Measurements from ENCODE around the gene MZF1. TPM values are rescaled to one million over a fixed set of nuclear protein-coding genes. Genes with fewer than 3 reads are reported as not detected.
A peak's percentile ranks its signal among the peaks of the same experiment; 100 is the strongest.
"Not testable (repeated sequence)": the region's sequence is repeated elsewhere in the genome, so short reads cannot be mapped to it uniquely, and the experiment has no call there.

The MZF1 gene
- total RNA-seq: 5.4 and 7.5 TPM in 2 replicates

DNA sequence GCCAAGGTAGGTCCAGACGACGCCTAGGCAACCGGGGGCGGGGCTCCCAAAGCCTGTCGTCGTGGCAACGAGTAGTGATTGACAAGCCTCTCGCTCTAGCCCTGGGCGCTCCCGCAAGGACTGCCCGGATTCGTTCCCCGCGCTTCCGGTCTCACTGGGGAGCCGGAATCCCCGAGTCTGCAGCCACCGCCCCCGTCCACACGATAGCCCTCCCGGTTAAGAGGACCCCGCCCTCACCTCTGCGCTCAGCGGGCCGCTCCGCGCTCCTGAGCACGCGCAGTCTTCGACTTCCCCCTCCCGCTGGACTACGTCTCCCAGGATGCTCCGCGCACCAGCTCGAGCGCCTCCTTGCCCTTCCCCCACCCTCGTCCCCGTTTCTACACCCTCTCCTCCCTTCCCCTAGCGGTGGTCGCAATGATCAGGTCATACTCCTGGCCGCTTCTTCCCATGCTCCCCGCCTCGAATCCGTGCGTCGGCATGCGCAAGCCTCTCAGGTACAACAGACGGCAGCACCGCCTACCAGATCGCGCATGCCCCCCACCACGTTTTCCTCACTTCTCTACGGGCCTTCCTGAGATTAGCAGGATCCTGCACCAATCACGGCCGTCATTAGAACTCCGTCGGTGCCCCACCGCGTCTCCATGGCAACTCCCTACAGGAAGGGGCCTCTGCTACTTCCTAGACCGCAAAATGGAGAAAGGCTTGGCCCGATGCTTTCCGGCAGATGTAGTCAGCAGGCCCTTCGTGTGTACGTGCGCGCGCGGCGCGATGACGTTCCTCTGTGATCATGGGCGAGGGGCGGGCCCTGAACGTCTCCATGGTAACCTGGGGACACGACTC is at the start of gene MZF1:
TSS of gene MZF1 (minus strand) at position 518 of the 840 bp plus-strand sequence. CDS start 1,946 bp downstream, outside the sequence.
- DNase-seq (ENCODE audit: low read depth in 2 of 2): peak; percentile 100

DNA sequence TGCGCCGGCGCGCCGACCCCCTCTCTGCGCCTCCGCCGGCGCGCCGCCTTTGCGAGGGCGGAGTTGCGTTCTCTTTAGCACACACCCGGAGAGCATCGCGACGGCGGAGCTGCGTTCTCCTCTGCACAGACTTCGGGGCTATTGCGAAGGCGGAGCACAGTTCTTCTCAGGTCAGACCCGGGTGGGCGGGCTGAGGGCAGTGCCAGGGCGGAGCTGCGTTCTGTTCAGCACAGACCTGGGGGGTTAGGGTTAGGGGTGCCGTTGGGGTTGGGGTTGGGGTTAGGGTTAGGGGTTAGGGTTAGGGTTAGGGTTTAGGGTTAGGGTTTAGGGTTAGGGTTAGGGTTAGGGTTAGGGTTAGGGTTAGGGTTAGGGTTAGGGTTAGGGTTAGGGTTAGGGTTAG is 34.1 kb upstream of the MZF1 start:
- DNase-seq (ENCODE audit: low read depth in 2 of 2): not testable (repeated sequence)

DNA sequence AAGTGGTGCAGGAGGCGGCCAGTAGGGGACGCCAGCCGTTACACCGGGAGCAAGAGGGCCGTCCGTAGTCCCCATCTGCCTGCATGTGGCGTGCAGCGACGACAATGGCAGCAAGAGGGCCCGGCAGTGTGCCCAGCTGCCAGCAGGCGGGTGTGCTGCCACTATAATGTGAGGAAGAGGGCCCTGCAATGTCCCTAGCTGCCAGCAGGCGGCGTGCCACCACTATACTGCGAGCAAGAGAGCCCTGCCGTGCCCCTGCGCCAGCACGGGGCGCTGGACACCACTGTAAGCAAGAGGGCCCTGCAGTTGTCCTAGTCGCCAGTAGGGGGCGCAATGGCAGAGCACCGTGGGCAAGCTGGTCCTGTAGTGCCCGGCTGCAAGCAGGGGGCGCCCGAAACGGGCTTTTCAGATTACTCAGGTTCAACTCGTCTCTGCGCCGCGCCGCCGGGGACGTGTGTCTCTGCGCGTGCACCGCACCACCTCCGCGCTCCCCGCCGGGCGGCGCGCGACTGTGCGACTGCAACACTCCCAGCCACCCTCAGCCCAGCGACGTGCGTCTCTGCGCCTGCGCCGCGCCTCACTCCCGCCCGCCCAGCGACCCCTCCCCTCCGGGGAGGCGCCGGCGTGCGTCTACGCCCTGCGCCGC is 33.2 kb upstream of the MZF1 start:
- DNase-seq (ENCODE audit: low read depth in 2 of 2): not testable (repeated sequence)

DNA sequence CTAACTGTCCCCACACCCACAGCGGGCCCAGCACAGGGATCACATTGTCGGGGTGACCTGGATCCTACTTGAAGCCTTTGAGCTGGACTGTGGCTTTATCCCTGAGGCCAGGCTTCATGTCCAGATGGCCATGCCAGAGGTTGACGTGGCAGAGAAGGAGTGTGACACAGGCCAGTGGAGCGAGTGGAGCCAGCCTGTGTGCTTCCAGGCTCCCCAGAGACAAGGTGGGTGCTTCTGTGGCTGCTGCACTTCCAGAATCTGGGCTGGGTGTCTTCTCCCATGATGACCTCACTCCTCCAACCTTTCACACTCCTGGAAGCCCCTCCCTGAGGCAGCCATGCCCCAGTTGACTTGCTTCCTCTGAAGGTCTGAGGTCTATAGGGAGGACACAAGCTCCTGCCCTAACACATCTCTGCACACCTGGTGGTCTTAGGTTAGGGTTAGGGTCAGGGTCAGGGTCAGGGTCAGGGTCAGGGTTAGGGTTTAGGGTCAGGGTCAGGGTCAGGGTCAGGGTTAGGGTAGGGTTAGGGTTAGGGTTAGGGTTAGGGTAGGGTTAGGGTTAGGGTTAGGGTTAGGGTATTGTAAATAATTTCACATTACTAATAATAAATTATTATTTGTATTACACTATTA is 13.1 kb upstream of the MZF1 start:
- DNase-seq (ENCODE audit: low read depth in 2 of 2): no peak

DNA sequence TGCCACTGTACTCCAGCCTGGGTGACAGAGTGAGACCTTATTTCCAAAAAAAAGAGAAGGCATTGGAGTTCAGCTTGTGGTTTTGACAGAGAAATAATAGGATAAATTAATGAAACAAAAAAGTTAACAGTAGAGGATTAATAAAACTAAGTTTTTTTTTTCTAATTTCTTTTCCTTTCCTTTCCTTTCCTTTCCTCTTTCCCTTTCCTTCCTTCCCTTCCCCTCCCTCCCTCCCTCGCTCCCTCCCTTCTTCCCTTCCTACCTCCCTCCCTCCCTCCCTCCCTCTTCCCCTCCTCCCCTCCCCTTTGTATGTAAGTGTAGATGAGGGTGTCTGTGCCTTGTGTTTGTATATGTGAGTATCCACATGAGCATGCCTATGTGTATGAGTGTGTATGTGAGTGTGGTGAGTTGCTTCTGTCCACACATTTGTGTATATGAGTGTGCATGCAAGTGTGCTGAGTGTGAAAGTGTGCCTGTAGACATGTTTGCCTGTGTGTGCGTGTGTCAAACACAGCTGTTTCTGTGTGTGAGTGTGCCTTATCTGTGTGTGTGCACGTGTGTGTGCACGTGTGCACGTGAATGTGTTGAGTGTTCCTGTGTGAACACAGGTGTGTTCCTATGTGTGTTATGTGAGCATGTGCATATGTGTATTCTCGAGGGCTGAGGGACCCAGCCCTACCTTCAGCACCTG is 12.5 kb upstream of the MZF1 start:
- DNase-seq (ENCODE audit: low read depth in 2 of 2): no peak

DNA sequence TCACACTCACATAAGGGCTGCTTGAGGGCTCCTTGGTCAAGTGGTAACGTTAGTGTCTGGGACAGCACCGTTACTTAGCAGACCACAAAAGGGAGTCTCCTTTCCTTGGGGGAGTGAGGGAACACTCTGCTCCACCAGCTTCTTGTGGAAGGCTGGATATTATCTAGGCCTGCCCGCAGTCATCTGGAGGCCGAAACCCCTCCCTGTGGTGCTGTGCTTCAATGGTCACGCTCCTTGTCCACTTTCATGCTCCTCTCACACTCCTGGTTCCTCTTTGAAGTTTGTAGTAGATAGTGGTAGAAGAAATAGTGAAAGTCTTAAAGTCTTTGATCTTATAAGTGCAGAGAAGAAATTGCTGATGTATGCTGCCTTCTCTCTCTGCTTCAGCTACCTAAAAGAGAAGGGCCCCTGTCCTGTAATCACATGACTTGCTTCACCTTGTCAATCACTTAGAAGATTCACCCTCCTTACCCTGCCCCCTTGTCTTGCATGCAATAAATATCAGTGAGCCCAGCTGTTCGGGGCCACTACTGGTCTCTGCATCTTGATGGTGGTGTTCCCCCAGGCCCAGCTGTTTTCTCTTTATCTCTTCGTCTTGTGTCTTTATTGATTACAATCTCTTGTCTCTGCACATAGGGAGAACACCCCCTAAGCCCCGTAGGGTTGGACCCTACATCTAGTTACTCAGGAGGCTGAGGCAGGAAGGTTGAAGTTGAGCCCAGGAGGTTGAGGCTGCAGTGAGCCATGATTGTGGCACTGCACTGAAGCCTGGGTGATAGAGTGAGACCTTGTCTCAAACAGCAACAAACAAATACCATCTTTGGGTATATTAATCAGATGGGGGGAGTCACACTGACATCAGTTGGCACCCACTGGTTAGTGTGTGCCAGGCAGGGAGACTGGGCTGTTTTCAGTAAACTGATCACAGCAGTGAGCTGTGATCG is 11.6 kb upstream of the MZF1 start:
- DNase-seq (ENCODE audit: low read depth in 2 of 2): no peak

DNA sequence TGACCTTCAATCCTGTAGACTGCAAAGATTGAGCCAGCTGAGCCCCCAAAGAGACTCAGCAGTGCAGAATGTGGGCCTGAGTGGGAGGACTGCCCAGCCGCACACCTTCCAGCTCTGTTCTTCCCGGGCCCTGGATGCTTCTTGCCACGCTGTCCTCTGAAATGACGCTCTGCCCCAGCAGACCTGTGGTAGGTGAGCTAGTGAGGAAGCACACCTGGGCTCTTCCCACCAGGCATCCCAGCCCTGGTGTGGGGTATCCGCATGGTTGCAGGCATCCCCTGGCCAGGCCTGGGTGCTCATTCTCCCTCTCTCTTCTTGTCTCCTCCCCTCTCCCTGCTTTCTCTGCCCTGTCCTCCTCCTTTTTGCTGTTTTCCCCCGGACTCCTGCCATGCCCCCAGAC is 9.8 kb upstream of the MZF1 start:
- DNase-seq (ENCODE audit: low read depth in 2 of 2): no peak

DNA sequence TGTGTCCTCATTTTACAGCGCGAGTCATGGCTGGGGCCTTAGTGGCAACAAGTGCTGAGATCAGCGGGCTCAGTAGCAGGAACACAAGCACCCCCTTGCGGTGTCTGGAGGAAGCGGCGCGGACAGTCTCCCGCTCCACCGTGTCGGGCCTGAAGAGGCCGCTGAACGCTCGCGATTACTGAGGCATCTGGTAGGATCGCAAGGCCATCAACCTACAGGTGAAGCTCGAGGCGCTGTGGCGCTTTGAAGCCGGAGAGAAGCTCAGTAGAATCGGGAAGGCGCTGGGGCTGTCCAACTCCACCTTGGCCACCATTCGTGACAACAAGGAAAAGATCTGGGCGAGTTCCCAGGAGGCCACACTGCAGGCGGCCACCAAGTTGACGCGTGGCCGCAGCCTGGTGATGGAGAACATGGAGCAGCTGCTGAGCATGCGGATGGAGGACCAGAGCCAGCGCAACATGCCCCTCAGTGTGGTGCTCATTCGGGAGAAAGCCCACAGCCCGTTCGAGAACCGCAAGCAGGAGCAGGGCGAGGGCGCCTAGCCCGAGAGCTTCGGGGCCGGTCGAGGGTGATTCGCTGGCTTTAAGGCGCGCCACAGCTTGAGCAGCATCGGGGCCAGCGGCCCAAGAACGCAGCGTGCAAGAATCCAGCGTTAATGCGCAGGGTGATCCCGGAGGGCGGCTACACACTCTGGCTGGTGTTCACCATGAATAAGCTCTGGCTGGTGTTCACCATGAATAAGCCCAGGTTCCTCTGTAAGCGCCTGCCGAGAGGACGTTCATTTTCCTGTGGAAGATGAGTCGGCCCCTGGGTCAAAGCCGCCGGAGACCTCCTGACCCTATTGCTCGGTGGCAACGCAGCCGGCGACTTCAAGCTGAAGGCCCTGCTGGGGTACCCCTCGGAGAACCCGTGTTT is 8.3 kb upstream of the MZF1 start:
- peak; percentile 92 to 93 for DNase-seq (ENCODE audit: low read depth in 2 of 2)

DNA sequence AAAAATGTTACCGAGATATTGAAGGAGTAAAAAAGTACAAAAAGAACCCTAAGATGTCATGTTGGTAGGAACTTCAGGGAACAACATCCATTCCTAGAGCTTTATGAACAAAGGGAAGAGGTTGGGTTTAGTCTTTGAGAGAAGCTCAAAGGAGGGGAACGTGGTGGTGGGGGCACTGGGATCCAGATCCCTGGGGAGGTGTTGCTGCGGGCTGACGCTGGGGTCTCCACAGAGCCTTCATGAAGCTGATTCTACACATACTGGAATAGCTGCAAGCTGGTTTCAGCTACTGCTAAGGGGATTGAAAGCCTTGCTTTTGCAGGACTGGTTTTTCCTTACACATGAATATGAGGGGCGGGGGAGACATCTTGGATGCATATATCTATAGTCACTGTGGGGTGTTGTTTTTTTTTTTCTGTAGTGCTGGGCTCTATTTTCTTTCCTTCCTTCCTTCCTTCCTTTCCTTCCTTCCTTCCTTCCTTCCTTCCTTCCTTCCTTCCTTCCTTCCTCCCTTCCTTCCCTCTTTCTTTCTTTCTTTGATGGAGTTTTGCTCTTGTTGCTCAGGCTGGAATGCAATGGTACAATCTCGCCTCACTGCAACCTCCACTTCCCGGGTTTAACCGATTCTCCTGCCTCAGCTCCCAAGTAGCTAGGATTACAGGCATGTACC is 6.5 kb upstream of the MZF1 start:
- DNase-seq (ENCODE audit: low read depth in 2 of 2): no peak

DNA sequence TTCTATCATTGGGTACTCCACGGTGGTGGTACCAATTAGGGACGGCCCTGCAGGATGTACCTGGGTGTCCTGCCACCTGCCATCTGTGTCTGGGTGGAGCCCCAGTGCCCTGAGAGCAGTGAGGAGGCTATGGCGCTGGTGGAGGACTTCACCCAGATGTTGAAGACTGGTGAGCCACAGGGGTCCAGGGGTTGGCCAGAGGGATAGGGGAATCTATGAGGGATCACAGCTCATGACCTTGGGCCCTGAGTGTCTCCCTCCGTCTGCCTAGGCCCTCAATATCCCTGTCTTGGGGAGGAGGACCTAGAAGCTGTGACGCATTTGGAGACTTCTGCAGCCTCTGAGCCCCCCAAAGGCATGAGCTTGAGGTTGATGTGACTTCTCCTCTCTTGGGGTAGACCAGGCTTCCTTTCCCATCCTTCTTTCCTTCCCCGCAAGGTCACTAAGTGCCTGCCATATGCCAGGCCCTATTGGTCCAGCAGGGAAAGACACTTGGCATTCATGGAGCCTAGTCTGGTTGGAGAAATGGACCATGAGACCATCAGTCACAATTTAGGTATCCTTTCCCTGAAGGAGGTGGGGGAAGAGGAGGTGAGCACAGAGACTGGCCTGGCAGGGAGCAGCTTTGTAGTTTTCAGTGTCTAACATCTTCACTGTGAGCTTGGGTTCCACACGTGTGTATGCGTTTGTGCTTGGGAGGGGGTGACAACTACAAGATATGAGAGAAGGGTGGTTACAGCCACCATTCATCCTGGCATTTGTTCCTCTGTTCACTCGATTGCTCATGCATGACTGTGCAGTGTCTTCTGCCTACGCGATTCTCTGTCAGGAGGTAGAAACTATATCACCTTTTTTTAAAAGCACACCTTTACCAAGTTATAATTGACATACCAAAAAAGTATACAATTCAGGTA is 5.1 kb upstream of the MZF1 start:
- DNase-seq (ENCODE audit: low read depth in 2 of 2): no peak

DNA sequence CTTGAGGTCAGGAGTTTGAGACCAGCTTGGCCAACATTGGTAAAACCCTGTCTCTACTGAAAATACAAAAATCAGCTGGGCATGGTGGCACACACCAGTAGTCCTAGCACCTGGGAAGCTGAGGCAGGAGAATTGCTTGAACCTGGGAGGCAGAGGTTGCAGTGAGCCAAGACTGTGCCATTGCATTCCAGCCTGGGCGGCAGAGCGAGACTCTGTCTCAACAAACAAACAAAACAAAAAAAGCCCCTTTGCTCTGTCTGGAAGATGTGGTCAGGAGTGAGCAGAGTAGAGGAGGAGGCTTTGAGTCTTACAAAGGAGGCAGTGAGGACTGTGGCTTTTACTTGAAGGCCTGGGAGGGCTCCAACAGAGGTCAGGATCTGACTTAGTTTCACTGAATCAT is 4.4 kb upstream of the MZF1 start:
- not testable (repeated sequence) for DNase-seq (ENCODE audit: low read depth in 2 of 2)

DNA sequence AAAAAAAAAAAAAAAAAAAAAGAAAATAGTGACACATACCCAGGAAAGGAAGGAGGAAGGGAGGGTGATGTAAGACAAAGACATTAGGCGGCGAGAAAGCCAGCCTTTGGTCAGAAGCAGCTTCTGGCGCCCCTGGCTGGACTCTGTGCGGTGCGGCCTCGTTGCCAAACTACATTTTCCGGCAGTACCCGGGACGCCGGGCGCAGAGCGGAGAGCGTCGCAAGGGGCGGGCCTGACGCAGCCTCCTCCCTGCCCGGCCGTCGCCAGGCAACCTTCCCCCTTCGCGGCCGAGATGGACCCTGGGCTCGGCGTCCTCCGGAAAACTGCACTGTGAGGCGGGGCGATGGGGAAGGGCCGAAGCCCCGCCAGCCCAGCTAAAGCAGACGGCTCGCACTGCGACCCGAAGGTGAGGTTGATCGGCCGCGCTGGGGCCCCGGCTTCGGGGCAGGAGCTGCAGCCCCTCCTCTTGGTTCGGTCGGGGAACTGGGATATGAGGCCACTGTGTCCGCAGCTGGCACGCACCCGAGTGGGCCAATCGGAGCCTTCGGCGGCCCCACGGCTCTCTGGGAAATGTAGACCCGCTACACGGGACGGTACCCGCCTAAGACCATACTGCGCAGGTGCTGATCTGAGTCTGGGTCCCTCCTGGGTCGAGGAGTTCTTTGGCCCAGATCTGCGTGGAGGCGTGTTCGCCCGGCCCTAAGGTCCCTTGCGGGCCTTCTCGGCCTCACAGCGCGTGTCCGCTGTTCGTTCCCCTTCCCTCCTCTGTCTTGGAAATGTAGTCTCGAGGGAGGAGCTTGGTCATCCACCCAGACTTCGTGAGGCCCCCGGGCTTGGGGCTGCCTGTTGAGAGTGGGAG is 2.3 kb upstream of the MZF1 start:
- peak; percentile 94 for DNase-seq (ENCODE audit: low read depth in 2 of 2)

DNA sequence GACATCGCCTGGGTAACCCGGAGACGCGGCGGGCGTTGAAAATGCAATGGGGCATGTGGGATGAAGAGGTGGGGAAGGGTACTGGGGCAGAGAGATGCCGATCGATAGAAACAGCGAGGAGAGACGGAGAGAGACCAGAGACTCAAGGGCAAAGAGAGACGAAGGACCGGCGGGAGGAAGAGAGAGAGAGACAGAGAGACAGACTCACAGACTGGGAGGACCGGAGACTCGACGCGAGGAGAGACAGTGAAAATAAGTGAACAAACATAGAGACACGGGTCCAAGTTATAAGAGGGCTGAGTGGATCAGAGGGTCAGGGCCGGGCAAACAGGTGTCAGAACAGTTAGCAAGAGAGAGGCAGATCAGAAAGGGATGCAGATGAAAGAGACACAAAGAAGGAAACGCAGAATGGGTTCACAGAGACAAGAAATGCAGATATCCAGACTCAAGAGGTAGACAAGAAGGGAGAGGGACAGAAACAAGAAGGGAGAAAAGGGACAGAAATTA is 576 bp upstream of the MZF1 start:
- no peak for DNase-seq (ENCODE audit: low read depth in 2 of 2)

DNA sequence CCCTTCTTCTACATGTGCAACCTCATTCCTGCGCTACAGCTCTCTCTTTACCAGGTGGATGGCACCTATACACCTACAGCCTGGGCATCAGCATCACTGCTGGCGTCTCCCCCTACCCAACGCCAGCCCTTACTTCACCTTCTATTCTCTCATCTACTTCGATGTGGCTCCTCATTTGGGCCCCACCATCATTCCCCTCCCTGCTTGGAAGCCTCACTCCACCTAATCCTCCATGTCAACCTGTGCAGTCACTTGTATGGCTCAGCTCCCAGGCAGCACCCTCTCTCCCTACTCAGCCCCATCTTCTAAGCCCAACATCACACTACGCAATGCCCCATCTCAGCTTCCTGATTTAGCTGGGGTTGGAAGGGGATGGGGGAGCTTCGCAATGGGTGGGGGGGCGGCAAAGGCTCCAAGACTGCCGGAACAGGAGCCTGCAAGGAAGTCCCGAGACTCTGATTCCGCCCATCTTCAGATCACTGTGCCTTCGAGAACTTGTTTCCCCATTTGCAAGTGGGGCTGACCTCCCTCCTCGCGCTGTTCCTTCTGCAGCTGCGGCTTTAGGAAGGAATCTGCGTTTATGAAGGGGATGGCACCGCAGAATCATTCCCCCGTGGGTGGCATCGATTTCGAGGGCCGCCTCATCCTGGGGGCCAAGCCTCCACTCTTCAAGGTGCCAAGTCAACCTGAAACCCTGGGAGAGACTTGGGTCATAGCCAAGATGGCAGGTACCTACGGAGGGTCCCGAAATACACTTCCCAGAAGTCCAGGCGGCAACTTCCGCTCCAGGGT is 913 bp downstream of the MZF1 start:
- DNase-seq (ENCODE audit: low read depth in 2 of 2): no peak

DNA sequence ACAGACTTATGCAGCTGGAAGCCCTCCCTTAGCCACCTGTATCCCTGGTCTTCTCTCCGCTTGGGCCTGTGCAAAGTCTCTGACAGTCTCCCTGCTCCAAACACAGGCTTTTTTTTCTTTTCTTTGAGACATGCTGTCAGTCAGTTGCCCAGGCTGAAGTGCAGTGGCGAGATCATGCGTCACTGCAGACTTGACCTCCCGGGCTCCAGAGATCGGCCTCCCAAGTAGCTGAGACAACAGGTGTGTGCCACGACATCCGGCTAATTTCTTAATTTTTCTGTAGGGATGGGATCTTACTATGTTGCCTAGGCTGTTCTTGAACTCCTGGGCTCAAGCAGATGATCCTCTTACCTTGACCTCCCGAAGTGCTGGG is 1.6 kb downstream of the MZF1 start:
- no peak for DNase-seq (ENCODE audit: low read depth in 2 of 2)

Measured in lung microvascular endothelial cell (primary cell).